GM19467 (cell line): Measurements from ENCODE around the gene SLC25A53.
"Not testable (repeated sequence)": the region's sequence is repeated elsewhere in the genome, so short reads cannot be mapped to it uniquely, and the experiment has no call there.

Experiments used
- ATAC-seq: cut with Tn5 transposase; IDR thresholded peaks from one replicate; pipeline ENCODE4 v1.9.1; 2021; ENCODE audit warnings: mild to moderate bottlenecking, moderate library complexity; ENCODE audit not compliant: unreplicated experiment

Gene SLC25A53

GRCh38 chrX:104134583-104135261, 22.1 kb downstream of the SLC25A53 start:
- ATAC-seq, result no peak

- no peak for ATAC-seq
Measured at GRCh38 chrX:104130808-104131207, 26.0 kb downstream of the SLC25A53 start.

GRCh38 chrX:104126856-104127255, 30.0 kb downstream of the SLC25A53 start:
- no peak for ATAC-seq

GRCh38 chrX:104122829-104123228, 34.0 kb downstream of the SLC25A53 start:
- ATAC-seq, result no peak

GRCh38 chrX:104118765-104119164, 38.0 kb downstream of the SLC25A53 start:
- no peak for ATAC-seq

GRCh38 chrX:104117759-104118158, 39.0 kb downstream of the SLC25A53 start:
- ATAC-seq, result no peak

GRCh38 chrX:104113222-104113965, 43.4 kb downstream of the SLC25A53 start:
- ATAC-seq, result peak; percentile 28

GRCh38 chrX:104112326-104112951, 44.4 kb downstream of the SLC25A53 start, which contains the start of gene ZCCHC18:
TSS of gene ZCCHC18 (plus strand) at chrX:104112523. CDS start at chrX:104114112, 1,589 bp downstream.
- ATAC-seq, result peak; percentile 70

- ATAC-seq, result peak; percentile 48
Measured at GRCh38 chrX:104110491-104111240, 46.1 kb downstream of the SLC25A53 start.

GRCh38 chrX:104108955-104109354, 47.9 kb downstream of the SLC25A53 start:
- no peak for ATAC-seq

- ATAC-seq, result no peak
Measured at GRCh38 chrX:104105330-104106262, 51.2 kb downstream of the SLC25A53 start.

GRCh38 chrX:104104676-104105075, 52.1 kb downstream of the SLC25A53 start:
- no peak for ATAC-seq

- ATAC-seq, result no peak
Measured at GRCh38 chrX:104098919-104099318, 57.9 kb downstream of the SLC25A53 start.

GRCh38 chrX:104098151-104098808, 58.5 kb downstream of the SLC25A53 start:
- ATAC-seq, result peak; percentile 80

- ATAC-seq, result no peak
Measured at GRCh38 chrX:104085919-104086318, 70.9 kb downstream of the SLC25A53 start.

GRCh38 chrX:104085477-104085876, 71.3 kb downstream of the SLC25A53 start:
- ATAC-seq, result no peak

GRCh38 chrX:104084534-104085277, 72.1 kb downstream of the SLC25A53 start:
- ATAC-seq, result no peak

- ATAC-seq, result no peak
Measured at GRCh38 chrX:104084063-104084462, 72.7 kb downstream of the SLC25A53 start.

- not testable (repeated sequence) for ATAC-seq
Measured at GRCh38 chrX:104077854-104078253, 79.0 kb downstream of the SLC25A53 start.
